G401 (cell line): Measurements from ENCODE around the gene BCO2. TPM values are rescaled to one million over a fixed set of nuclear protein-coding genes. Genes with fewer than 3 reads are reported as not detected.

Source experiments
- total RNA-seq: library from RNA; depleted of rRNA; stranded (reverse); fragments of >200 nt; shearing (Covaris generic); gene quantifications from 2 replicates; pipeline ENCODE4 v1.2.3, GENCODE V29; 2014; rRNA removed

Gene BCO2
- total RNA-seq, 1 experiment from 2014 or later = not detected

Other genes starting within 250 kb of the BCO2 start
- 64.4 and 67.8 TPM in 2 replicates for gene DIXDC1, start 238.2 kb upstream of the BCO2 start, total RNA-seq
- 70.0 and 71.5 TPM in 2 replicates for gene DLAT, start 150.1 kb upstream of the BCO2 start, total RNA-seq
- 2.6 and 4.4 TPM in 2 replicates for gene PIH1D2, start 101.5 kb upstream of the BCO2 start, total RNA-seq
- gene NKAPD1, start 101.2 kb upstream of the BCO2 start, total RNA-seq = 39.3 and 43.6 TPM in 2 replicates
- 131 and 181 TPM in 2 replicates for gene TIMM8B, start 88.8 kb upstream of the BCO2 start, total RNA-seq
- gene SDHD, start 88.6 kb upstream of the BCO2 start, total RNA-seq = 206 and 219 TPM in 2 replicates
- not detected in 2 replicates for gene IL18, start 11.4 kb upstream of the BCO2 start, total RNA-seq
- not detected in 2 replicates for gene TEX12, start 8.1 kb upstream of the BCO2 start, total RNA-seq
- gene PTS, start 50.9 kb downstream of the BCO2 start, total RNA-seq = 33.1 and 54.6 TPM in 2 replicates
- not detected in 2 replicates for gene PLET1, start 85.3 kb downstream of the BCO2 start, total RNA-seq